A172 (cell line): ENCODE measurements around the gene TLX3. TPM values are rescaled to one million over a fixed set of nuclear protein-coding genes. Genes with fewer than 3 reads are reported as not detected.

Experiments used
- DNase-seq: peaks from one replicate; pipeline ENCODE4 v3.0.0-alpha.2; 2015; ENCODE audit warnings: low spot score
- total RNA-seq: library from RNA; depleted of rRNA; stranded (reverse); fragments of >200 nt; shearing (Covaris generic); gene quantifications from 2 replicates; pipeline ENCODE4 v1.2.3, GENCODE V29; 2014

TLX3 gene
- total RNA-seq, 1 experiment from 2014 or later, result not detected

DNA sequence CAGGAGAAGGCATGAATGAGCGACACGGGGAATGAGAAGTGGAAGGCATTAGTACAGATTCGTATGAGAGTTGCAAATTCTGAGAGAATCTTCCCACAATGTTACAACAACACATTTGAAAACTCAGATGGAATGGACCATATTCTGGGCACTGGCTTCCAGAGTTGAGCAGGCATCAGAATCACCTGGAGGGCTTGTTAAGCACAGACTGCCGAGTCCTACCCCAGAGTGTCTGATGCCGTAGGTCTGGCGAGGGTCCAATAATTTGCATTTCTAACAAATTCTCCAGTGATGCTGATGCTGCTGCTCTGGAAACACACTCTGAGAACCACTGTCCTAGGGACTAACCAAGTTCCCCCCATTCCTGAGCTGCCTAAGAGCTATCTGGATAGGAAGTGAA lies 2.9 kb upstream of the TLX3 start:
- no peak for DNase-seq

DNA sequence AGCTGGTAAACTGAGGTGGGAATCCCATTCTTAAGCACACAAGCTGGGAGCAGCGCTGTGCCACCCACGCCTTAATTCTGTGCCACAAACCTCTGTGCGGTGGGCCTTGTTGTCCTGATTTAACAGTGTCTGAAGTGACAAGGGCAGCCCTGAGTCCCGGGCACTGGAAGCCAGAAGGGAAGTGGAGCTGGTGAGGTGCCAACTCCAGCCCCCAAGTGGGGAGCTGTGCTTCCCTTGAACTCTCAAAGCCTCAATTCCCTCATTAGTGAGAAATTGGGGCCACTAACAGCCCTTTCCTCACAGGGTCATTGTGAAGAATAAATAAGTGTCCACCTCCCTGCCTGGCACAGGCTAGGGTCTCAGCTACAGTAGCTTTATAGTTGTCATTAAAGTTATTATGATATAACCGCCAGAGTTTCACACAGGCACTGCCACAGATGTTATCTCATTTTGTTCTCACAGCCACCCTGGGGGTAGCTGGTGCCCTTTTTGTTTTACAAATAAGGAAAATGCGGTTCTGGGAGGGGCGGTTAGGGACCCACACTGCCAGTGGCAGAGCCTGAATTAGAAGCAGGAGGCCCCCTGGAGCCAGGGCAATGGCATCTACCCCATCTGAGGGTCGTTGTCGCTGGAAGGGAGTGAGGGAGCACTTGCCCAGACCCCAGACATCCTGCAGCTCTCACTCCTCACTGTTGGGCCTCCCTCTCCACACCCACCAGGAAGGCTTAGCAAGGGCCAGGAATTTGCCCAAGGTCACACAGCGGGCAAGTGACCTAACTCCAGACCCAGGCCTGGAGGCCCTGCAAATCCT lies 2.1 kb upstream of the TLX3 start:
- DNase-seq, result no peak

DNA sequence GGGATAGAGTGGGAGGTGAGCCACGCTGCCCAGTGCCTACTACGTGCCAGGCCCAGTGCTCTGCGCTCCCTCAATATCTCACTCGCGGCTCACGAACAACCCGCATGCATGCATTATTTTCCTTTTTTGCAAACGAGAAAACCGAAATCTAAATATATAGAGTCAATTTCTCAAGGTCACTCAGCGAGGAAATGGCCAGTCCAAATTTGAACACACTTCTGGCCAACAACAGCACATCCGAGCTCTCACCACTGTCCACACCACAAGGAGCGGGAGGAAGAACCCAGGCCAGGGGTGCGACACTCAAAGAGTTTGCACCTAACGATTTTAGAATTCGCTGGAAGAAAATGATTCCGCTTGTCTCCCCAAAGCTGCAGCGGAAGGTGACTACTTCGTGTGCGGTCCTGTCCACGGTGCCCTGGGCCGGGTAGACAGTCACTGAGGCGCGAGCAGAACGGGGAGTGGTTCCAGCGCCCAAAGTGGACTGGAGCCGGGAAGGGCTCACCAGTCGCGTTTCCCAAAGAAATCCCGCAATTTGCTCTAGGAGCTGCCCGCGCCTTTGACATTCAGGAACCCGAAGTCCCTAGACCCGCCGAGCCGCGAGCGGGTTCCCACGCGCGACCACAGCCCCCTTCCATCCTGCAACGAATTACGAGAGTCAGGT lies 1.1 kb upstream of the TLX3 start:
- DNase-seq, result no peak

DNA sequence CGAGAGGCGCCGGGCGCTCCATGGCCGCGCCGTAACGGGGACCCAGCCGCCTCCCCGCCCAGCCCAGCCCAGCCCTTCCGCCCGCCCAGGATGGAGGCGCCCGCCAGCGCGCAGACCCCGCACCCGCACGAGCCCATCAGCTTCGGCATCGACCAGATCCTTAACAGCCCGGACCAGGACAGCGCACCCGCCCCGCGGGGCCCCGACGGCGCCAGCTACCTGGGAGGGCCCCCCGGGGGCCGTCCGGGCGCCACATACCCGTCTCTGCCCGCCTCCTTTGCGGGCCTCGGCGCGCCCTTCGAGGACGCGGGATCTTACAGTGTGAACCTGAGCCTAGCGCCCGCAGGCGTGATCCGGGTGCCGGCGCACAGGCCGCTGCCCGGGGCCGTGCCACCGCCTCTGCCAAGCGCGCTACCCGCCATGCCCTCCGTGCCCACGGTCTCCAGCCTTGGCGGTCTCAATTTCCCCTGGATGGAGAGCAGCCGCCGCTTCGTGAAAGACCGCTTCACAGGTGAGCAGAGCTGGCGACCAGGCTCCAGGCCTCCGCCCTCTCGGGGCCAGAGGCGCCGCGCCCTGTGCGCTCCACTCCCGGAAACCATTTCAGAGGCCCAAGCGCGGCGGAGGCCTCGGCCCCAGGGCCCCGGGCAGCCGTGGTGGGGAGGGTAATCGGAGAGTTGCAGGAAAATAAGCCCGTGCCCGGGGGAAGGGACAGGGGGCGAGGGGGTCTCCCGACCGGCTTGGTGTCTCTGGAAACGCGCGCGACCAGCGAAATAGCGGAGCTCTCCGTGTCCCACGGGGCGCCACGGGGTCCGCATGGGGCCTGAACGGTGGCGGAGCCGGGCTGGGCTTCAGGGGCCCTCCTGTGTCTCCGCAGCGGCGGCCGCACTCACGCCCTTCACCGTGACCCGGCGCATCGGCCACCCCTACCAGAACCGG lies 496 bp downstream of the TLX3 start:
- no peak for DNase-seq

DNA sequence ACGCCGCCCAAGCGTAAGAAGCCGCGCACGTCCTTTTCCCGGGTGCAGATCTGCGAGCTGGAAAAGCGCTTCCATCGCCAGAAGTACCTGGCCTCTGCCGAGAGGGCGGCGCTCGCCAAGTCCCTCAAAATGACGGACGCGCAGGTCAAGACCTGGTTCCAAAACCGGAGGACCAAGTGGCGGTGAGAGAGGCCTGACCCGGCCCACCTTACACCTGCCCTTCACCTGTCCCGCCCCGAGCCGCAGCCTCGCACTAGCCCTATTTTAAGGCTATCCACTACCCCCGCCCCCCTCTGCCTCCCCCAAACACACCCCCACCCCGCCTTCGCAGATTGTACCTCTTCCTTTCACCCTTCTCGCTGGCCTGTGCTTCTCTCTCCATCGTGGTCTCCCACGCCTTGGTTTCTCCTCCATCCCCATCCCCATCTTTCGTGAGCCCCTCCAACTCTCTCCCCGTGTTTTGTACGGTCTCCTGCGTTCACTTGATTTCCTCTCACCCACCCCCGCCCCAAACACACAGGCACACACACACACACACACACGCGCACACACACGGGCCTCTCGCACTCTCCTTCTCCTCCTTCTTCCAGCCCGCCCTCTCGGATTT lies 1.3 kb downstream of the TLX3 start:
- no peak for DNase-seq

DNA sequence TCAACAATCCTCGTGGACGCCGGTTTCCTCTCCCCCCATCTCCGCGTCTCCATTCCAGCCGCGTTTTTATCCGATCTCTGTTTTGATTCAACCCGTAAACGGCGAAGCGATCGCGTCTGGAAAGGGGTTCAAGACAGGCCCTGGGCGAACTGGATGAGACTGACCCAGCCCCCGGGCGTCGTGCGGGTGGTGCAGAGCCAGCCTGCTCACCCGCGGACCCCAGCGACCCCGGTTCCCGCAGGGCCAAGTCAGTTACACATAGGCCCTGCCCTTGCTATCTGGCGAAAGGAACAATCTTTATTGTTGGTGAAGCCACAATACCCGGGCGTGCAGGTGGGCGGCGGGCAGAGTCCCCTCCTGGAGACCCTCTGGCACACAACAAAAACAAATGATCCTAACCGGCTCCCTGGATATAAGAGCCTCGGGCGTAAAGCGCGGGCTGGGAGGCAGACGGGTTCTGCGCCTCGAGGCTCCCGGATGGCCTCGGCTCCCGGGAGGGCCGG lies 1.8 kb downstream of the TLX3 start:
- DNase-seq, result no peak

DNA sequence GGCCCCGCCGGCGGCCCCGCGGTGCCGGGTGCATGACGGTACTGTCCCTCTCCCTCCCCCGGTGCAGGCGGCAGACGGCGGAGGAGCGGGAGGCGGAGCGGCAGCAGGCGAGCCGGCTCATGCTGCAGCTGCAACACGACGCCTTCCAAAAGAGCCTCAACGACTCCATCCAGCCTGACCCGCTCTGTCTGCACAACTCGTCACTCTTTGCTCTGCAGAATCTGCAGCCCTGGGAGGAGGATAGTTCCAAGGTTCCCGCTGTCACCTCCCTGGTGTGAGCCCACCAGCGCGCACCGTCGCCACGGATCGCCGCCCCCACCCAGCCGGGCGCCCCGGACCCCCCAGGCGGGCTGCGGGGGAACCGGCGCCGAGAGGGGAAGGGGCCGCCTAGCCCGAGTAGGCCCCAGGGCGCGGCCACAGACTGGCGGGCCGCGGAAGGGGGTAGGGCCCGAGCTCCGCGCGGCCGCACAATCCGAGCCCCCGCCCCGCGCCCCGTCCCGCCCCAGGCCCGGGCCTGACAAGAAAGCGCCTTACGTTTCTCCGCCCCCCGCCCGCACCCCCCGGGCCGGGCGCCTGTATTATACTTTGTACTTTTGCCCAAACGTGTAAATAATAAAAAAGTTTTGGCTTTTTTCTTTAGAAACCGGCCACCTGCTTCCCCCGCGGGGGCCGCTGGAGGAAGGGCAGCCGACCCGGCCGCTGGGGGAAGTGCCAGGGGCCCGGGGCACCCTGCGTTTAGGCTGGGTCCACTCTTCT lies 2.5 kb downstream of the TLX3 start:
- no peak for DNase-seq

DNA sequence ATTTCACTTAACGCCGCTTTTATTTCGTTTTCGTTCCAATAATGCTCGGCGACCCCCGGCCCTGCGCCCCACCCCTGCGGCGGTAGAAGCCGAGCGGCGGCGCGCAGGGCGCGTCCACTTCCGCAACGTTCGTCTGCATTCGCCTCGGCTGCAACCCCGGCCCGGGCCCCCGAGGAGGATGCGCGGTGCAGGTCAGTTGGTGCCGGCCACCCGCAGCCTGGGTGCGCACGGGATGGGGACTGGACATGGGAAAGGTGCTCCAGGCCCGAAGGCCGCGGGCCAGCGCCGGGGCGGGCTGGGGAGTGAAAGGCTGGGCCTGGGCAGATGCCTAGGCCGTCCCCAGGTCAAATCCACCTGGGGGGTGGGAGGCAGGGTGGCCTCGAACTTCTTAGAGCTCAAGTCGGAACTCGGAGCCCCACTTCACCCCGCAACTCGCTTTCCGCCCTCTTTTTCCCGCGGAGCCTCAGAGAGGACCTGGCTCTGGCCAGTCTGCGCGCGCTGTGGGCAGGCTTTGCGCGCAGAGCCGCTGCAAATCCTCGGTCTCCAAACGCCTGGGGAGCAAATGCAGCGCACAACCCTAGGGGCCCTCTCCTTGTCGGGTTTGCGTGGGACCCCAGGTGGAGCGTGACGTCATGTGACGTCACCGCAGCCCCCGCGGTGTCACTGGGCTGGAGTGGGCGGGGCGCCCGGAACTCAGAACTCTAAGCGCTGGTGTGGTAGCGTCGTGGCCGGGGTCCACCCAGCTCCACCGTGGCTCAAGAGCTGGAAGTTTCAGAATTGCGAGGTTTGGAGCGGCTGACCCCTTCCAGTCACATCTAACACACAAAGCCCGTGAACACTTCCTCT lies 3.3 kb downstream of the TLX3 start:
- DNase-seq, result no peak

DNA sequence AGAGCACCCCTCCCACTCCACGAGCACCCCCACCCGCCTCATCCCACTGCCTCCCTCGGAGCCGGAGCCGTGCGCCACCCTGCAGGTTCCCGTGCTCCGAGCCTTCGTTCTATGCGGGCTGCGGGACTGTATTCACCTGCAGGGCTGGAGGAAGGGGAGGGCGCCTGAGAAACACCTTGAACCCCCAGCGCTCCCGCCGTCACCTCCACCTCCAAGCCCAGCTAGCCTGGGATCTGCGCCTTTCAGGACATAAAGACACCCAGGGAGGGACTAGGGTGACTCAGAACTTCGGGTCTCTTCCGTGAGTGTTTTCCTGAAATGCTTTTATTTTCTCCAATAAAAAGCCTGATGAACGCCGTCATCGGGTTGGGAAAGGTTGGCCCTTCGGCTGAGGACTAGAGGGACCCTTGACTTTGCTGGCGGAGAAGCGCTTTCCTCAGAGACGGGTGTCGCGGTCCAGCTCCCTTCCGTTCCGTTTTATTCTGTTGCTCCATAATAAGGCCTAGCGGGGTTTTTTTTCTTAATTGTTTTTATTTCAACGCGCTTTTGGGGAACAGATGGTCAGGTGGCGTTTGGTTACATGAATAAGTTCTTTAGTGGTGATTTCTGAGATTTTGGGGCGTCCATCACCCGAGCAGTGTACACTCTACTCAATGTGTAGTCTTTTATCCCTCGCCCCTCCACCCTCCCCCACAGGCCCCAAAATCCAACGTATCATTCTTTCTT lies 4.6 kb downstream of the TLX3 start:
- no peak for DNase-seq

DNA sequence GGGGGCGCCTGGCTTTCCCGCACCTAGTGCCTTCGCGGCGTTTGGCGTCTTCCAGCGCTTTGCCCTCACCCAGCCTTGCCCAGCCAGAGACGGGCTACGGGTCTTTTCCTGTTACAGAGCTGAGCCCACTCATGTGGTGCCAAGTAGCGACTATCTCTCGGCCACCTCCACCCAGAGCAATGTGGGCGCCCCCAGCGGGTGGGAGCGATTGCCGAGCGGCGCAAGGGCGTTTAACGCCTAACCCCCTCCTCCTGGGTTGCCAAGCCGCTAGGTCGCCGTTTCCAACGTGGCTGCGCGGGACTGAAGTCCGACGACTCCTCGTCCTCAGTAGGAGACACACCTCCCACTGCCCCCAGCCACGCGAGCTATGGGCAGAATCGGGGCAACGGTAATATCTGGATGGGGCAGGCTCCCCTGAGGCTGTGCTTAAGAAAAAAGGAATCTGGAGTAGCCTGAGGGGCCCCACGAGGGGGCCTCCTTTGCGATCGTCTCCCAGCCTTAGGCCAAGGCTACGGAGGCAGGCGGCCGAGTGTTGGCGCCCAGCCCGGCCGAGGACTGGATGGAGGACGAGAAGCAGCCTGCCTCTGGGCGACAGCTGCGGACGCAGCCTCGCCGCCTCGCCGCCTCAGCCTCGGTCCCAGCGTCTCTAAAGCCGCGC lies 5.8 kb downstream of the TLX3 start:
- DNase-seq, result no peak

DNA sequence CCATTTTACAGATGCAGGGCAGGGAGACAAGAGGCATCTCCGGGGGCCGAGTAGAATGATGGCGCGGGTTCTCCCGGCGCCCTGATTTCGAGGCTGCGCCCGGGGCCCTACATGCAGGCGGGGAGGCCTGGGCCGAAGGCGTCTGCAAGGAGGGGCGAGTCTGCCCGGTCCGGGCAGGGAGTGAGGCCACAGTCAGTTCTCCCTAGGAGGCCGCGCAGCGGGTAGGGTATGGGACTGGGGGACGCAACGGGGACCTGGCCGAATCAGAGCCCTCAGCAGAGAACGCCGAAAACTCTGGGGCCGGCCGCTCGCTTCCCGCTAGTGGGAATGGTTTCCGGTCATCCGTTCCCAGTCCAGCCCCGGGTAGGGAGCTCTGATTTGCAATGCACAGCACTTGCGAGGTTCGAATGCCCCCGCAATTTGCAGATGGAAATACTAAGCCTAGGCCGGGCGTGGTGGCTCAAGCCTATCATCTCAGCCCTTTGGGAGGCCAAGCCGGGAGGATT lies 6.4 kb downstream of the TLX3 start:
- DNase-seq, result no peak

DNA sequence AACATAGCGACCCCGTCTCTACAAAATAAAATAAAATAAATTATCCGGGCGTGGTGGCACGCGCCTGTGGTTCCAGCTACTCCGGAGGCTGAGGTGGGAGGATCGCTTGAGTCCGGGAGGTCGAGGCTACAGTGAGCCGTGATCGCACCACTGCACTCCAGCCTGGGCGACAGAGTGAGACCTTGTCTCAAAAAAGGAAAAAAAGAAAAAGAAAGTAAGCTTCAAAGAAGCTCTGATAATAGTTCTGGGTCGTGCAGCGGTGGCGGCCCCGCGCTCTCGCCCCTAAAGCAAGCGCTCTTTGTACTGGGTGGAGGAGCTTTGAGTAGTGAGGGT lies 6.8 kb downstream of the TLX3 start:
- DNase-seq, result no peak

DNA sequence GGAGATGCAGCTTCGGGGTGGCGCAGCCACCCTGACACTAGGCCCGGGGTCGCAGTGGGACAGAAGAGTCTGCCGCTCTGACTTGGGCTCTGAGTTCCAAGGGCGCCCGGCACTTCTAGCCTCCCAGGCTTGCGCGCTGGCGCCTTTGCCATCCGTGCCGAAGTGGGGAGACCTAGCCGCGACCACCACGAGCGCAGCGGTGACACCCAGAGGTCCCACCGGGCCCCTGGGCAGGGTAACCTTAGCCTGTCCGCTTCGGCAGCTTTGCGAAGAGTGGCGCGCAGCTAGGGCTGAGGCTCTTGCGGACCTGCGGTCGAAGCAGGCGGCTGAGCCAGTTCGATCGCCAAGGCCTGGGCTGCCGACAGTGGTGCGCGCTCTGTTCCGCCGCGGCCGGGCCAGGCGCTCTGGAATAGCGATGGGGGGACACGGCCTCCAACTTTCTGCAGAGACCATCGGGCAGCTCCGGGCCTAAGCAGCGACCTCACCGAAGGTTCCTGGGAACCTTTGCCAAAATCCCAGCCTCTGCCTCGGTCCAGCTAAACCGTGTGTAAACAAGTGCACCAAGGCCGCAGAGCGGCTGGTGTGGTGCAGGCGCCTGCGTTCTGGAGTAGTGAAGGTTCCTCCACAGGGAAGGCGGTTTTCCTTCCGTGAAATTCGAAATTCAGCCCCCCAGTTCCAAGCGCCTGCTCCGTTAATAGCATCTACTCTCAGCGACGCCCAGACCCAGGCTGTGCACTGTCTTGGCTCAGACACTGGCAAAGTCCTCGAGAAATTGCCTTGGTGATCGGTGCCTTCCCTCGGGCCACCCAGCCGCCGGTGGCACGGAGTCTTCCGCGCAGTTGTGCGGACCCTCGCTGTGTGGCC lies 7.4 kb downstream of the TLX3 start:
- no peak for DNase-seq

DNA sequence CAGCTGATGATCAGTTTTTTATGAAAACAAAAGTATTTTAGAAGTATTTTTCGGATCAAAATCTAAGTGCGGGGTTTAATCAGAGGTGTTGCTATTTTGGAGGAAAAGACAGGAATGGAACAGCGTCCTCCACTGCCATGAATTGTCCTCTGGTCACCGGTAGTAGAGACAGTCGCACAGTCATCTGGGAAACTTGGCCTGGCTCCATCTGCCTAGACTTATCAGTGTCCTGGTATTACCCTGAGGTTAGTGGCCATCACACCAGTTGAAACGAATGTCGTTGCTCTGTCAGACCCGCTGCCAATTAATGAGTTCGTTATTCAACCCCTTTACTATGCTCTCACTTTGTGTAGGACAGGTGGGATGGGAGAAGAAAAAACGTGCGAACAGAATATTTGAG lies 8.2 kb downstream of the TLX3 start:
- no peak for DNase-seq

DNA sequence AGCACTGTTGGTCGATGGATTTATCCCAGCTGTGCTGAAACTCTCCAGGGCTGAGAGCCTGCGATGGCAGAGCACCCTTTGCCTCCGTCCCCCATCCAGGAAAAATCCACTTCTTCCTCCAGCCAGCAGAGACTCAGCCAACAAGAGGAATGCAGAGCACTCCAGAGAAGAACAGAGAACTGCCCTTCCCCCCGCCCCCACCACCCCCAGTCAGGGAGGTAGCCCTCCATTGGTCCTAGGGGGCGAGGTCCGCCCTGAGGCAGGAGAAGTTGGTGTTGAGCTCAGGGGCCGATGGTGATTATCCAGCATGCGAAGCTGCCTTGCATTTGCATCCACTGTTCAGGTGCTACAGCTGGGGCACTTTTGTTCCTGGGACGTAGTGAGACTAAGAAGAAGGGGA lies 9.0 kb downstream of the TLX3 start:
- DNase-seq, result no peak

DNA sequence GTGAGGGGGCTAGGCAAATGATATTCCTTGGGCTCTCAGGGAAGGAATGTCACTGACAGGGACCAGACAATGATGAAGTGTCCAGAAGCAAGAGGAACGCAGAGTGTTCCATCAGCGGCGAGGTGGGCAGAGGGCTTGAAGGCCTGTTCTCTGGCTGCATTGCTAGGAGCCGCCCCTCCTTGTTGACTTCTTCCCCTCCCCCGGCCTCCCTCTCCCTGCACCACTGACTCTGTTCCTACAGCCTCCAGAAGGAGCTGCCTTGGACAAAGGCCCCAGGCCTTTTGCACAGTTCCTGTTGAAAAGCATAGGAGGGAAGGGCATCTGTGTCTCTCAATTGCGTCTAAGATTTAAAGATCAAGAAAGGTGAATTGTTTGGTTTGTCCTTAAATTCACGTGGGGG lies 12.4 kb downstream of the TLX3 start:
- no peak for DNase-seq

DNA sequence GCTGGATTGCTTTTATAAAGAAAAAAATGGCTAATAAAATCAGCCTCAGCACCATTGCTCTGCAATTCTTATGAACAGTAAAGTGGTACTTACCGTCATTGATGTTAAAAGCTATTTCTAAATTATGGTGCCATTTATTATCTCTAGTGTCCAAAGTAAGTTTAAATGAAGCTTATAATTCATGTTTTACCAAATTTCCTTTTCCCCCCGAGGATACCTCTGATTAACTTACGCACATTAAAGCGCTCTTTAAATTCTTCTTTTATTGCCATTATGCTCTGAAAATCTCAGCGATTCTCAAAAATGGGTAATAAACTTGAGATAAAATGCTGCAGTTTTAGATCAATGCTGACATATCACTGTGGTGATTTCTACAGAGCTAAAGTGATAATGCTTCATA lies 13.5 kb downstream of the TLX3 start:
- DNase-seq, result no peak

DNA sequence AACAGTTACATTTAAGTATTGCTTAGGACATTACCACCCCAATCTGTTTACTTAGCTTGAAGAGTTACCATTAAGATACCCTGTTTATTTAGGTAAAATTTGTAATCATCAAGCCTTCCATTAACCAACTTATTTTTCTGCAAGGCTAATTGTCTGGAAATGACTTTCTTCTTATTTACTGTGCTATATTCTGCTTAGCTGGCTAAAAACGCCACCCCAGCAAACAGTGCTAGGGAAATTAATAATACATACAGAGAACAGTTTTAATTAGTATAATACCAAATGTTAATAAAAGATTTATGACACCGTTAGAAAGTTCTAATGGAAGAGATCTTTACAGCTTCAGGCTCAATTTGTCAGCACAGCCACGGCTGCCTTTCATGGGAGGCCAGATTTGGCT lies 14.0 kb downstream of the TLX3 start:
- no peak for DNase-seq
